CD14-positive monocyte (primary cell): ENCODE results near the gene FOXC1. TPM values are rescaled to one million over a fixed set of nuclear protein-coding genes. Genes with fewer than 3 reads are reported as not detected.

Experiments
- DNase-seq, 3 donors: peaks; one replicate each; pipeline ENCODE4 v3.0.0-alpha.2; 2011 to 2022
- H2AFZ ChIP-seq: 2 replicates; pipeline ENCODE4 v1.6.0; 2012; ENCODE audit warnings: mild to moderate bottlenecking, low read depth, low read length, inconsistent platforms; ENCODE audit not compliant: insufficient read depth, poor library complexity, severe bottlenecking
- H3K27ac ChIP-seq, 2 donors: 1 replicate in 1 of 2; 2 replicates in 1 of 2; pipeline ENCODE4 v1.5.1; 2012 to 2013; ENCODE audit warnings: low read length in 2 of 2, control low read depth in 1 of 2, inconsistent platforms in 1 of 2, low read depth in 1 of 2, mild to moderate bottlenecking in 1 of 2
- H3K27me3 ChIP-seq, 2 donors: one replicate each; pipeline versions ENCODE4 v1.6.0 to v1.6.1; 2011 to 2013; ENCODE audit warnings: low read length in 2 of 2; ENCODE audit not compliant: control insufficient read depth in 2 of 2, insufficient read depth in 2 of 2
- H3K36me3 ChIP-seq, 2 donors: replicated peaks in 1 of 2; 1 replicate in 1 of 2; 2 replicates in 1 of 2; pipeline versions ENCODE4 v1.5.1 to v1.6.1; 2012 to 2013; ENCODE audit warnings: low read length in 2 of 2, control low read depth in 1 of 2, inconsistent platforms in 1 of 2, mild to moderate bottlenecking in 1 of 2; ENCODE audit not compliant: insufficient read depth in 2 of 2, control insufficient read depth in 1 of 2
- H3K4me1 ChIP-seq, 2 donors: 1 replicate in 1 of 2; 2 replicates in 1 of 2; pipeline versions ENCODE4 v1.5.1 to v1.6.1; 2012 to 2013; ENCODE audit warnings: low read length in 2 of 2, control low read depth in 1 of 2, inconsistent platforms in 1 of 2, mild to moderate bottlenecking in 1 of 2, moderate library complexity in 1 of 2; ENCODE audit not compliant: insufficient read depth in 2 of 2, control insufficient read depth in 1 of 2
- H3K4me2 ChIP-seq: replicated peaks from 2 replicates; pipeline ENCODE3; 2012; ENCODE audit warnings: low read length, moderate library complexity, mild to moderate bottlenecking; ENCODE audit not compliant: poor library complexity, severe bottlenecking; ENCODE audit errors: extremely low read depth
- H3K4me3 ChIP-seq, 3 experiments: fragments of 200-600 bp in 1 of 3; sonication (generic) in 1 of 3; replicated peaks in 1 of 3; 1 replicate in 2 of 3; 2 replicates in 1 of 3; pipeline ENCODE4 v1.5.1; 2011 to 2013; ENCODE audit warnings: low read length in 3 of 3, mild to moderate bottlenecking in 3 of 3, control low read depth in 2 of 3, low read depth in 2 of 3, inconsistent platforms in 1 of 3, moderate library complexity in 1 of 3
- H3K79me2 ChIP-seq: 2 replicates; pipeline ENCODE4 v1.6.0; 2012; ENCODE audit warnings: mild to moderate bottlenecking, control low read depth, inconsistent platforms, low read length, moderate library complexity; ENCODE audit not compliant: insufficient read depth
- H3K9ac ChIP-seq: 2 replicates; pipeline ENCODE4 v1.6.0; 2017; ENCODE audit warnings: low read length, mild to moderate bottlenecking; ENCODE audit not compliant: insufficient read depth, poor library complexity, severe bottlenecking
- H3K9me3 ChIP-seq, 2 donors: replicated peaks in 1 of 2; 1 replicate in 1 of 2; 2 replicates in 1 of 2; pipeline versions ENCODE4 v1.5.1 to v1.6.1; 2012 to 2013; ENCODE audit warnings: low read length in 2 of 2, control low read depth in 1 of 2; ENCODE audit not compliant: control insufficient read depth in 1 of 2, insufficient read depth in 1 of 2
- H4K20me1 ChIP-seq: 2 replicates; pipeline ENCODE4 v1.6.0; 2012; ENCODE audit warnings: mild to moderate bottlenecking, low read length, control low read depth, moderate library complexity; ENCODE audit not compliant: insufficient read depth
- H3K27ac Mint-ChIP-seq, 7 donors: one replicate each; pipeline ENCODE4 v1.8.0; 2020; ENCODE audit warnings: mild to moderate bottlenecking in 7 of 7, mixed read lengths in 7 of 7, moderate library complexity in 6 of 7, inconsistent platforms in 2 of 7
- H3K27me3 Mint-ChIP-seq, 3 donors: one replicate each; pipeline ENCODE4 v1.8.0; 2021 to 2022; ENCODE audit warnings: low read depth in 3 of 3, mild to moderate bottlenecking in 3 of 3, mixed read lengths in 3 of 3, moderate library complexity in 3 of 3, inconsistent platforms in 1 of 3
- H3K36me3 Mint-ChIP-seq, 2 donors: one replicate each; pipeline ENCODE4 v1.8.0; 2020; ENCODE audit warnings: mixed read lengths in 2 of 2, inconsistent platforms in 1 of 2, mild to moderate bottlenecking in 1 of 2
- H3K4me1 Mint-ChIP-seq: one replicate; pipeline ENCODE4 v1.8.0; 2020; ENCODE audit warnings: mild to moderate bottlenecking, mixed read lengths
- H3K4me3 Mint-ChIP-seq, 2 donors: one replicate each; pipeline ENCODE4 v1.8.0; 2020; ENCODE audit warnings: mild to moderate bottlenecking in 2 of 2, mixed read lengths in 2 of 2, moderate library complexity in 1 of 2
- H3K9me3 Mint-ChIP-seq, 7 donors: one replicate each; pipeline ENCODE4 v1.8.0; 2020 to 2022; ENCODE audit warnings: mixed read lengths in 7 of 7, mild to moderate bottlenecking in 6 of 7, moderate library complexity in 6 of 7, inconsistent platforms in 2 of 7
- WGBS: methylation state at CpG from one replicate; pipeline ENCODE4 v1.1.5; 2013; ENCODE audit warnings: missing lambda C conversion rate; ENCODE audit not compliant: insufficient coverage; 5-methylcytosine and 5-hydroxymethylcytosine counted together
- intact Hi-C, 2 donors: fragments of 100-400 bp; cut with micrococcal nuclease; formaldehyde crosslinking; loops; one replicate each; pipeline versions ENCODE4 v1.15.0 to v1.15.1; 2023
- polyA plus RNA-seq, 3 donors: library from polyadenylated mRNA; depleted of rRNA in 1 of 3; unstranded in 2 of 3; stranded (reverse) in 1 of 3; fragments of 300-500 nt in 2 of 3; fragments of >200 nt in 1 of 3; fragmentation: Illumina TruSeq in 2 of 3; gene quantifications; 1 replicate in 2 of 3; 2 replicates in 1 of 3; pipeline ENCODE4 v1.2.3, GENCODE V29; 2012 to 2021
- TF ChIP-seq, protein P1 (sequence below): fragments of 200-600 bp; IDR thresholded peaks from one replicate; pipeline ENCODE4 v1.8.0; 2022; ENCODE audit warnings: antibody characterized with exemption, mild to moderate bottlenecking

The FOXC1 gene
- polyA plus RNA-seq, 3 donors = 0.36 TPM; not detected in 2

DNA sequence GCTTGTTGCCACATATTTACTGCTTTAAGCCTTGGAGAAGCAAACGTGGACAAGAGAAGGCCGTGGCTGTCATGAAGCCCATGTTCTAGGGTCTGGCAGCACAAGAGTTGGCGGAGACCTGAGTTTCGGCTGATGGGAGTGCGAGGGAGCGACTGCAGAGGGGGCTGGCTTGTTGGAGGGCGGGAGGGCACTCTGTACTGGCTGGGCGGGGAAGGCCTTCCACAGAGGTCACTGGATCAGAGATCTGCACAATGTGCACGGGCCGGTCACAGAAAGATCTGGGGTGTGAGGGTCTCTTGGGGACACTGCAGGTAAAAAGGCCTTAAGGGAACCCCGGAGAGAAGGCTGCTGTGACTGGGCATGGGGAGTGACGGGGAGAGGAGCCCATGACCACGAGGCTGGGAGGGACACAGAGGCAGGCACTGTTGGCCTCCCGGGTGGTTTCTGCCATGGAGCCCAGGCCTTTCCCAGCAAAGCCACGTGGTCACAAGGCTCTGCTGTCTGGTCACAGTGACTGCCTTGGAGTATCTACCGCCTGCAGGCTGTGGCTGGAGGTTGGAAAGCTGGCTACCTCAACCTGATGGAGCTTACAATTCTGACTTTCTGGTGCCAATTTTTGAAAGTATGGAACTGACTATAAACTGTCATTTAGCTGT, 23.8 kb downstream of the FOXC1 start:
- Histone ChIP-seq H3K9ac (no peak overlapping the region), H3K4me3 (no peak overlapping the region), H2AFZ (no peak overlapping the region), H3K4me1 (no peaks in the 10 kb centered on the region), H3K27ac (no peak overlapping the region), H3K79me2 (no peaks in the 10 kb centered on the region), H3K9me3 (no peaks in the 10 kb centered on the region), H3K36me3 (no peaks in the 10 kb centered on the region), H3K27me3 (peaks cover 5% of the 10 kb centered on the region in 2 donors), H3K4me2 (no peak overlapping the region), H4K20me1 (no peaks in the 10 kb centered on the region)
- no peak overlapping the region for H3K4me3 Mint-ChIP-seq
- H3K27ac Mint-ChIP-seq = no peak overlapping the region
- TF ChIP-seq, protein P1, sequence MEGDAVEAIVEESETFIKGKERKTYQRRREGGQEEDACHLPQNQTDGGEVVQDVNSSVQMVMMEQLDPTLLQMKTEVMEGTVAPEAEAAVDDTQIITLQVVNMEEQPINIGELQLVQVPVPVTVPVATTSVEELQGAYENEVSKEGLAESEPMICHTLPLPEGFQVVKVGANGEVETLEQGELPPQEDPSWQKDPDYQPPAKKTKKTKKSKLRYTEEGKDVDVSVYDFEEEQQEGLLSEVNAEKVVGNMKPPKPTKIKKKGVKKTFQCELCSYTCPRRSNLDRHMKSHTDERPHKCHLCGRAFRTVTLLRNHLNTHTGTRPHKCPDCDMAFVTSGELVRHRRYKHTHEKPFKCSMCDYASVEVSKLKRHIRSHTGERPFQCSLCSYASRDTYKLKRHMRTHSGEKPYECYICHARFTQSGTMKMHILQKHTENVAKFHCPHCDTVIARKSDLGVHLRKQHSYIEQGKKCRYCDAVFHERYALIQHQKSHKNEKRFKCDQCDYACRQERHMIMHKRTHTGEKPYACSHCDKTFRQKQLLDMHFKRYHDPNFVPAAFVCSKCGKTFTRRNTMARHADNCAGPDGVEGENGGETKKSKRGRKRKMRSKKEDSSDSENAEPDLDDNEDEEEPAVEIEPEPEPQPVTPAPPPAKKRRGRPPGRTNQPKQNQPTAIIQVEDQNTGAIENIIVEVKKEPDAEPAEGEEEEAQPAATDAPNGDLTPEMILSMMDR = no peak
- DNase-seq = no peak
- 98% methylated on average over 16 of the region's 16 CpGs for WGBS
- peaks cover 7 to 13% (median 7%) of the 10 kb centered on the region in 3 donors for H3K27me3 Mint-ChIP-seq
- intact Hi-C loops = no loop called here
- peaks cover 0 to 2% (median 0%) of the 10 kb centered on the region in 7 donors for H3K9me3 Mint-ChIP-seq
- H3K36me3 Mint-ChIP-seq = no peaks in the 10 kb centered on the region
- no peaks in the 10 kb centered on the region for H3K4me1 Mint-ChIP-seq

DNA sequence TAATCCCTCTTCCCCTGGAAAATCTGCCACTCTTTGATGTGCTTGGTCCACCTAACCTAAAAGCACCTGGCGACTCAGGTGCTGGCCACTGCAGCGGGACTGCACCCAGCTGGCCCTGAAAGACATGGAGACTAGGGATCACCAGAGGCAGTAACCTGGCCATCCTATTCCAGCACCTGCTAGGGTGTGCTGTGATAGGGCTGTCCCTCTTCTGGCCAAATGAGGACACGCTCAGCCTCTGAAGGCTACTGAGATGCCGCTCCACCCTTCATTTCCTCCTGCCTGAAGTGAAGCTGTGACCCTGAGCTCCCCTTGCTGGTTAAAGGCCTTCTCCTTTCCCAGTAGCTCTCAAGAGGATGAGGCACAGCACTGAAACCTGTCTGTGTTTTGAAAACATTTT, 24.4 kb downstream of the FOXC1 start:
- no peaks in the 10 kb centered on the region for H3K9me3 ChIP-seq
- Mint-ChIP-seq H3K27ac (no peak overlapping the region), H3K4me3 (no peak overlapping the region), H3K27me3 (peaks cover 4 to 8% (median 4%) of the 10 kb centered on the region in 3 donors), H3K4me1 (no peaks in the 10 kb centered on the region), H3K36me3 (no peaks in the 10 kb centered on the region), H3K9me3 (peaks cover 0 to 2% (median 0%) of the 10 kb centered on the region in 7 donors)
- intact Hi-C loops = no loop called here
- no peak overlapping the region for H3K4me3 ChIP-seq
- no peak for DNase-seq
- H3K79me2 ChIP-seq = no peaks in the 10 kb centered on the region
- no peaks in the 10 kb centered on the region for H4K20me1 ChIP-seq
- H3K4me1 ChIP-seq = no peaks in the 10 kb centered on the region
- H3K27ac ChIP-seq = no peak overlapping the region
- H3K36me3 ChIP-seq = no peaks in the 10 kb centered on the region
- peaks cover 0 to 1% of the 10 kb centered on the region in 2 donors for H3K27me3 ChIP-seq
- H2AFZ ChIP-seq = no peak overlapping the region
- H3K9ac ChIP-seq = no peak overlapping the region
- 100% methylated on average over 2 of the region's 4 CpGs for WGBS
- no peak overlapping the region for H3K4me2 ChIP-seq
- TF ChIP-seq, protein P1 = no peak
